Left colon (tissue), 2 donors: ENCODE results near the gene MREG. TPM values are rescaled to one million over a fixed set of nuclear protein-coding genes. Genes with fewer than 3 reads are reported as not detected.
"Not testable (repeated sequence)": the region's sequence is repeated elsewhere in the genome, so short reads cannot be mapped to it uniquely, and the experiment has no call there.

Experiments used
- ATAC-seq: fragments of 200-7000 bp; cut with Tn5 transposase; one replicate; pipeline ENCODE4 v1.9.1; 2020; ENCODE audit warnings: mild to moderate bottlenecking, moderate library complexity
- DNase-seq, 2 donors: peaks; one replicate each; pipeline ENCODE4 v3.0.0-alpha.2; 2020
- intact Hi-C, 2 donors: fragments of 100-400 bp; cut with DNase I in 1 of 2; cut with micrococcal nuclease in 1 of 2; formaldehyde crosslinking; loops; one replicate each; pipeline versions ENCODE4 v1.11.2 to v1.14.0; 2022; cut with DNase I, micrococcal nuclease
- total RNA-seq, 2 donors: library from RNA; stranded (reverse); fragmentation: NEBNext Ultra II Directional; extraction: Animal tissue kit (Norgen Biotek cat#: 25700); gene quantifications; one replicate each; pipeline ENCODE4 v1.2.1, GENCODE V29; 2021
- donor health status: DM: no; HTN: no; CAD: no.
- donor health status: DM: yes; HTN: yes; CAD: no.

Gene MREG
- total RNA-seq, 2 donors from 2014 or later: 8.9 to 12.4 TPM

DNA sequence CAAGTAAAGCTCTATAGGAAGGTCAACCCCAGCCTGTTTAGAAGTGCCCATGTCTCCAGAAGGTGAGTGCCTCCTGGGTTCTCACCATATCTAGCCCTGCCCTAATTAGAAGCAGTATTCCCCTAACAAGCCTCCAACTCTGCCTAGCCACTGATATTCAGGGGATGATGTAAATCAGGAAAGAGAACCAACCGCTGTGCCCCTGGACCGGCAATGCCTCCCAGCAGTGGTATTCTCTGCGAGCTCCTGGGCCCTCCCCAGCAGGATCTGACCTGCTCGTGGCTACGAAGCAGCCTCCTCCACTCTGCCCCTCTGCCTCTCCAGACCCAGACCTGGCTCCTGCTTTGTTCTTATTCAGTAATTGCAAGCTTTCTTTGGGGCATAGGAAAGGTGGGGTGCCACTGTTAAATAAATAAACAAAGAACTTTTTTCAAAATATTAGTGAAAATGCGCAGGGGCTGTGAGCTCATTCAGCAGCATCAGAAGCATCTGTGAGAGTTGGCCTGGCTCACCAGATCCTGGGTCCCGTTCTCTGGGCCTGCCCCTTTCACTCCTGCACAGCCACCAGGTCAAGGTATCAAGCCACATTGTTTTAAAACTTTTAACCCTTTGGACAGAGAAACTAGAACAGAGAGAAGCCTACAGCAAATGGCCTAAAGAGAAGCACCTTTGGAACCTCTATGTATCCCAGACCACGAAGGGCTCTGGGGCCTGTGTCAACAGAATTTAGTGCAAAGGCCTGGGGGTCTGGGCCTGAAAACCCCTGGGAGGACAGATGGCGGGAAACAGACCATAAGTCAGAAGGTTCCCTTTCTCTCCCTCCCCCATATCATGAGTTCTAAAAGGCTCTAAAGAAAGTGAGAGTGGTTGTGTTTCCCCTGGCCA, 11.9 kb downstream of the MREG start:
- ATAC-seq (no peak), DNase-seq (no peak)
- intact Hi-C loops: no loop called here

DNA sequence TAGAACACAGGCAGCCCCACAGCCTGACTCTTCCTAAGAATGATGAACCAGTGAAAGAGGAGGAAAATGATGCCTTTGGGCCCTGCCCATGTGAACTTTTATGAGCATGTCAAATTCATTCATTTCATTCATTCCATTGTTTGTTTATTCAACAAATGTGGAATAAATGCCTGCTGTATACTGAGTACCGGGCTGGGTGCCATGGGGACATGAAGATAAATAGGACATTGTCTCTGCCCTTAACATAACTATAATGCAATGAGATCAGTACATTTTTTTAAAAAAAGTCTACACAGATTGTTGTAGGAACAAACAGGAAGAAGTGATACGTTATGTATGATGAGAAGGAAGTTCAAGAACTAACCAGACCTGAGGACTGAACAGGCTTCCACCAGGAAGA, 14.7 kb downstream of the MREG start:
- intact Hi-C loops: no loop called here
- peak; percentile 42 for ATAC-seq
- DNase-seq: no peak

DNA sequence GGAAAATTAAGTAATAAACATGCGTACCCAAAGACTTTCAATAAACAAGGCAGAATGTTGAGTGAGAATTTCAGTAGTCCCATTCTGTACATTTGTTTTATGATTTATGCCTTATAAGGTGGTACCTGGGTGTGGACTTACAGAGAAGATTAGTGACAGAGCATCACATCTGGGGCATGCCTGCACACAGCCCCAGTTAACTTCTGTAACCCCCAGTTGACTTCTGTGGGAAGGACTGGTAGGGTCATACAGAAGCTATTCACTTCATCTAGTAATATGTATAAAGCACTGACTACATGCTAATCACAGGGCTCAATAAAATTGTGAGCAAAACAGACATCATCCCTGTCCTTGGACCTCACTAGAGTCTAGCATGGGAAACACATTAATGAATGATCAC, 16.1 kb downstream of the MREG start:
- intact Hi-C loops: no loop called here
- ATAC-seq (no peak), DNase-seq (no peak)

DNA sequence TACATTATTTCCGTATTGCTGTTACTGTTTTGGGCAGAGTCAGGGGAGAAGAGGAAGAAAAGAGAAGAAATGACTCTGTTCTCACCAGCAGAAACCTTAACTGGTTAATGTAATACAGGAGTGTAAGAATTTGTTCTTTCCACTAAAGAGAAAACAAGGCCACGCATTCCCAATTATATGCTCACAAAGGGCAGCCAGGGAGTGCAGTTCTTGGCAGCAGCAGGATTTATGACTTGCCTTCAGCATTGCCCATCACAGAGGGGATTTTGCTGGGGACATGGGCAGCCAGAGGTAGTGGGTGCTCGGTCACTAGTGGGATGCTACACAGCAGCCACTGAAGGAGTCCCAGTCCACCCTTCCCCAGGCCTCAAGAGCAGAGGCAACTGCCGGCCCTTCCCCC, 18.4 kb downstream of the MREG start:
- no peak for ATAC-seq
- intact Hi-C loops: no loop called here

DNA sequence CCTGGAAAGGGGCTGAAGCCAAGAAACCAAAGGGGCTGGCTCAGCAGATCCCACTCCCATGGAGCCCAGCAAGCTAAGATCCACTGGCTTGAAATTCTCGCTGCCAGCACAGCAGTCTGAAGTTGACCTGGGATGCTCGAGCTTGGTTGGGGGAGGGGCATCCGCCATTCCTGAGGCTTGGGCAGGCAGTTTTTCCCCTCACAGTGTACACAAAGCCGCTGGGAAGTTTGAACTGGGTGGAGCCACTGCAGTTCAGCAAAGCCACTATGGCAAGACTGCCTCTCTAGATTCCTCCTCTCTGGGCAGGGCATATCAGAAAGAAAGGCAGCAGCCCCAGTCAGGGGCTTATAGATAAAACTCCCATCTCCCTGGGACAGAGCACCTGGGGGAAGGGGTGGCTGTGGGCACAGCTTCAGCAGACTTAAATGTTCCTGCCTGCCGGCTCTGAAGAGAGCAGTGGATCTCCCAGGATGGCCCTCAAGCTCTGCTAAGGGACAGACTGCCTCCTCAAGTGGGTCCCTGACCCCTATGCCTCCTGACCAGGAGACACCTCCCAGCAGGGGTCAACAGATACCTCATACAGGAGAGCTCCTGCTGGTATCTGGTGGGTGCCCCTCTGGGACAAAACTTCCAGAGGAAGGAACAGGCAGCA, 24.7 kb downstream of the MREG start:
- DNase-seq, ATAC-seq, intact Hi-C loops: not testable (repeated sequence)

More for the DNA sequence above, 18.4 kb downstream of the MREG start:
- no peak for DNase-seq

DNA sequence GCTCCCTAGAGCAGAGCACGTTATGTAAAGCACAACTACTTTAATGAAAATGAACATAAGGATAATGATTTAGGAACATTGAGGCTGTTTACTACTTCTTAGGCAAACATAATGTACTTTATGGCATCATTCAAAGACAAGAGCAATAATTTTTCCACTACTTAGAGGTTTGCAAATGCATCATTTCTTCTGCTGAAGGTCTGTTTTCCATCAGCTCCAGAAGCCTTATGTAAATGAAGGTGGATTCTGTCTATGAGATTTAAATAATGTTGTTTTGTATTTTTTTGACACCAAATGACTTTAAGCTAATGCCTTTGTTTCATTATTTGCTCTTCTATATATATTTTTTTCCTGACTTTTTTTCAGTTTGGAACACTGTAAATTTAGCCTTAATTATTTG, 28.1 kb downstream of the MREG start:
- intact Hi-C loops: no loop called here
- DNase-seq: no peak
- ATAC-seq: no peak

DNA sequence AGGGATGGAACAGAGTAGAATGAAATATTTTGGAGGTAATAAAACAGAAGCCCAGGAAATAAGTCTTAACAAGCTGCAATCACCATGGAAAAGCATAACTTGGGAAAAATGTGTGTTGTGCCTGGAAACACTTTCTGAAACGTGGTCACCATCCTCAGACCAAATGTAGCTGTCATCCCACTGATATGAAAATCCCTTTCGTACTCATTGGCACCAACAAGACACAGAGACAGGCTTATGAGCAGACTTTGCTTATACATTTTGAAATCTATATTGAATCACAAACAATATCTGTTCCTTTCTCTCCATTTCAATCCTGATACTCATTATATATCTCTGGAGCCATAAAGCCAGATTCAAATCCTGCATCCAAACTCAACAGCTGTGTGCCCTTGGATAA, 28.7 kb downstream of the MREG start:
- ATAC-seq (no peak), DNase-seq (no peak)
- intact Hi-C loops: no loop called here

DNA sequence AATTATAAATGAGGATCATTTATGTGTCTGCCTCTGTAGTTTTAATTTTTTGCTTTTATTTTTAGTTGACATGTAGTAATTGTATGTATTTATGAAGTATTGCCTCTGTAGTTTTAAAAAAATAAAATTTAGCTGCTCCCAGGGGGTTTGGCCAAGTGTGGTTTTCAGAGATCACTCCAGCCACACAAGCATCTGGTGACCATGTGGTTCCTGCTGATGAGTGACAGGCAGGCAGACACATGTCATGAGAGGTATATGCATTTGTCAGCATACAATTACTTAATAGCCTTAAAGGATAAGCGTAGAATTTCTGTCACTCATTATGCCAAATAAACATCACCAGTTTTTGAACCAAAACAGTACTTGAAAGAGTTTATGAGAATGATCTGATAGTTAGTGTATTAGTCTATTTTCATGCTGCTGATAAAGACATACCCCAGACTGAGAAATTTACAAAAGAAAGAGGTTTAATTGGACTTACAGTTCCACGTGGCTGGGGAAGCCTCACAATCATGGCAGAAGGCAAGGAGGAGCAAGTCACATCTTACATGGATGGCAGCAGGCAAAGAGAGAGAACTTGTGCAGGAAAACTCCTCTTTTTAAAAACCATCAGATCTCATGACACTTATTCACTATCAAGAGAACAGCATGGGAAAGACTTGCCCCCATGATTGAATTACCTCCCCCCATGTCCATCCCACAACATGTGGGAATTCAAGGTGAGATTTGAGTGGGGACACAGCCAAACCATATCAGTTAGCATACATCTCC, 29.6 kb downstream of the MREG start:
- DNase-seq: no peak
- intact Hi-C loops: no loop called here
- ATAC-seq: no peak

DNA sequence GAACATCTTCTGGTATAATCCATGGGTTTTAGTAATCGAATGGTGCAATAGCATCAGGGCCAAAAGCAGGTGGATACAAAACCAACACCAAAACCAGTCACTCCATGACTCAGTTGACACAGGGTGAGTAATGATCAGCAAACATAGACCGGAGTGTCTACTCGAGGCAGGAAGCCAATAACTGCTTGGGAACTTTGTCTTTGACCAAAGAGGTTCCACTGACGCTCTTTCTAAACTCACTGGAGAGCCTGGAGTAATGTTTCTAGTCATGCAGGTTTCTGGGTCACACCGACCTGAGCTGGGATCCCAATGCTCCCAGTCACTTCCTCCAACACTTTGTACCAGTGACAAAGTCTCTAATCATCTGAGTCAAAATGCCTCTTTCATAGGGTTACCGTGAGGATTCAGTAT, 30.9 kb downstream of the MREG start:
- DNase-seq (no peak), ATAC-seq (peak; percentile 59)
- intact Hi-C loops: no loop called here

DNA sequence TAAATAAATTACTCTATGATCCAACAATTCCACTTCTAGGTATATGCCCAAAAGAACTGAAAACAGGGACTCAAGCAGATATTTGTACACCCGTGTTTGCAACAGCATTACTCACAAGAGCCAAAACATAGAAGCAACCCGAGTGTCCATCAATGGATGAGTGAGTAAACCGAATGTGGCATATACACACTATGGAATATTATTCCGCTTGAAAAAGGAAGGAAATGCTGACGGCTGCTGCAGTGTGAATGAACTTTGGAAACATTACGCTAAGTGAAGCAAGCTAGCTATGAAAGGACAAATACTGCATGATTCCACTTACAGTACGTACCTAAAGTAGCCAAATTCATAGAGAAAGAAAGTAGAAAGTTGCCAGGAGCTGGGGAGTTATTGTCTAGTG, 32.2 kb downstream of the MREG start:
- ATAC-seq (no peak), DNase-seq (no peak)
- intact Hi-C loops: no loop called here

DNA sequence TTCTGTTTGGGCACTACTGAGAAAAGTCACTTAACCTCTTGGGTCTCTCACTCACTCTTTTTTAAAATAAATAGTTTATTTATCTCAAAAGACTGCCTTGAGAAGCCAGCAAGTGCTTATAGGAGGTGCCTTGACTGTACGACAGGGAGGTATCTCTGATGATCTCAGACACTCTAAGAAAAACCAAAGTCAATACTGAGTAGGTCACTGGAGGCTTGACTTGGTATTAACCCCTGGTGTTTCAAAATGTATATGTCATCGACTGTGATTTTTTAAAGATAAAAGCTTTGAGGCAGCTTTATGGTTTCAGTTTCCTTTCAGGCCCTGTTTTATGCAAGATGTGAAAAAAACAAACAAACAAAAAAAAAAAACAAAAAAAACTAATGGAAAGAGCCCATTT, 33.7 kb downstream of the MREG start:
- DNase-seq: no peak
- no peak for ATAC-seq
- intact Hi-C loops: no loop called here

DNA sequence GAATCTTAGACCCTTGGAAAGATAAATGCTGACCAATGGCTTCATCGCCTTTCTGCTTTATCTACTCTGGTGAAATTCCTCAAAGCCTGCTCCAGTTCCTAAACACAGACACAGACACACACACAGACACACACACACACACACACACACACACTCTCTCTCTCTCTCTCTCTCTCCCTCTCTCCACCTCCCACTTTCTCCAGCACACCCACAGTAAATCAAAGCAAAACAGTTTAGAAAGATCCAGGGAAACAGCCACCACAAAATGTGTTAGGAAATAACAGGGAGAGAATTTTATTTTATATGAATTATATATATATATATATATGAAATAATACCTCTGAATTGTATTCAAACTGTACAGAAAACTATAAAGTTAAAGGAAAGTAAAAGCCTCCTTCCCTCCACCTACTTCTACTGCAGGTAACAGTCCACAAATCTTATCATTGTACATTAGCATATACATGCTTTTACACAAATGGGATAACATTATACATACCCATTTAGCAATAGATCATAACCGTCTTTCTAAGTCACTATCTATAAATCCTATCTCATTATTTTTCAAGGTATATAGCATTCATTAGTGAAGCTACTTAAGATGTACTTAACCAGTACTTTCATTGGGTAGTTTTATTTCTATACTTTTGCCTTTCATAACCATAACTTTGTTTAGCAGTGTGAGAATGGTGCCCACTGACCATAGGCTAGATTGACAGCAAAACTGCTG, 38.5 kb downstream of the MREG start:
- ATAC-seq (no peak), DNase-seq (no peak)
- intact Hi-C loops: no loop called here

DNA sequence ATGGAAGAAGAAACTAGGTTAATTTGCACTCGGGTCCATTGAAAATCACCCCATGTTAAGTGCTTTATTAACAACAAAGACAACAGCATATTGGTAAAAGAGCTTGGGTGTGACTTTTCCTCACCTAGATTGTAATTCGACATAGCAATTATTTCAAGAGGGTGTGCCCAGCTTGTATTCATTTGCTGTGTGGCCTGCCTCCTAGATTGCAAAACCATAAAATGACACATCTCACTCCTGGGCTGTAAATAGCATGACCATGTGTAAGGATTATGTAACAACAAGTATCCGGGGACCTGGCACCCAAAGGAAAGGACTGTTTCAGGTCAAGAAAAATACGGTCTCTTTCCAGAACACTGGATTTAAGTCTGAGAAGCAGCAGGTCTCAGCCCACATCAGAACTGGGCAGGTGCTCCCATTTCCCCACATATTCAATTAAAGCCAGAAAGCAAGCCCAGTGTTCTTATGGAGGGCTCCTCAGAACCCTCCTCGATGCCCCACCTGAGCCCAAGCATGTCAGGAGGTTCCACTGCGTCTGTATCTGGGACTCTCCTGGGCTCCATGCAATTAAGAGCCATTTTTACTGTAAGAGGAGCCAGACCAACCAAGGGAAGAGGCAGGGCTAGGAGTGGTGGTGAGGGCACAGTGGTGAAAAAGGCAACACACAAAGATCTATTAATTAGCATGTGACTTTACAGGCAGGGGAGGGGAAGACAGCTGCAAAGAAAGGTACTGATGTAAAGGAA, 39.2 kb downstream of the MREG start:
- intact Hi-C loops: no loop called here
- peak in 1 of 2 donors; percentile 41 for DNase-seq
- ATAC-seq: peak; percentile 99

DNA sequence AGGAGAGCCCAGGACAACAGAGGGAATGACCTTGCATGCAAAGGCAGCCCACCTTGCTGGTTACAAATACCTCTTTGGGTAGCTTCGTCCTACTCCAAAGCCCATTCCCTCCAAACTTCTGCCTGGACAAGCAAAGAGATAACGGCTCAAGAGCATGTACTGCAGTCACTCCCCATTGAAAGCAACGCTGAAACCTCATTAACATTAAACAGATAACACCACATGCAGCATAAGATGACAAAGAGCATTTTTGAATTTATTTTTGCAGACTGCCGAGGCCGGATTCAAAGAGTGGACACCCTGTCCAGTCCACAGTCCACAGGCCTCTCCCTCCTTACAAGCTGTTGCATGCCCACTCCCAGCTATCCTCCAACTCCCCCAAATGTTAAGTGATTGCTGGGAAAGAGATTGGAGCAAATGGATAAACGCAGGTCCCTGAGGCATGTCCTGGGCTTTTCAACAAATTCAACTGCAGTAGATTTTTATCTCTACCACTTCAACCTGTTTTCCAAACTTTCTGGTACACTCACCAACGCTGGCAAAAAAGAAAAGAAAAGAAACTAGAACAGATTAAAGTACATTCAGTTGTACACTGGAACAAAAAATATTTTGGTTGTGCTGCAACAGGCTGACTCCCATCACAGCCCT, 40.1 kb downstream of the MREG start:
- no peak for DNase-seq
- peak; percentile 11 for ATAC-seq
- intact Hi-C loops: no loop called here

DNA sequence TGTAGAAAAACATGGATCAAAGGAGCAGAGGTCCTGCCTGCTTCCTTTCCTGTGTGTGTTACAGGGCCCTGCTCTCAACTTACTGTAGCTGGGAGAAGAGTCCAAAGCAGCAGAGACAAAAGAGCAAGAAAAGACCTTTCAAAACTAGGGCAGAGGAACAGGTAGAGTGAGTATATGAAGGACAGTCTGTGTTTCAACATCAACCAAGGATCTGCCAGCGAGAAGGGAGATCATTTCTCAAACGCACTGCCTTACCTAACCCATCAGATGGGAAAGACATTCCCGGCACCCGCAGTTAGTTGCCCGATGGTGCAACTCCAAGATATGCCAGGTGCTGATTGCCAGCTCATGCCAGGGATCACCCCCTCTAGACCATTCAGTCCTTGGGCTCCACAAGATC, 41.7 kb downstream of the MREG start:
- intact Hi-C loops: no loop called here
- no peak for DNase-seq
- no peak for ATAC-seq

DNA sequence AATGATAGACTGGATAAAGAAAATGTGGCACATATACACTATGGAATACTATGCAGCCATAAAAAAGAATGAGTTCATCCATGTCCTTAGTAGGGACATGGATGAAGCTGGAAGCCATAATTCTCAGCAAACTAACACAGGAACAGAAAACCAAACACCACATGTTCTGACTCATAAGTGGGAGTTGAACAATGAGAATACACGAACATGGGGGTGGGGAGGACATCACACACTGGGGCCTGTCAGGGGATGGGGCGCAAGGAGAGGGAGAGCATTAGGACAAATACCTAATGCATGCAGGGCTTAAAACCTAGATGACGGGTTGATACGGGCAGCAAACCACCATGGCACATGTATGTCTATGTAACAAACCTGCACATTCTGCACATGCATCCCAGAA, 42.5 kb downstream of the MREG start:
- intact Hi-C loops, ATAC-seq, DNase-seq: not testable (repeated sequence)

DNA sequence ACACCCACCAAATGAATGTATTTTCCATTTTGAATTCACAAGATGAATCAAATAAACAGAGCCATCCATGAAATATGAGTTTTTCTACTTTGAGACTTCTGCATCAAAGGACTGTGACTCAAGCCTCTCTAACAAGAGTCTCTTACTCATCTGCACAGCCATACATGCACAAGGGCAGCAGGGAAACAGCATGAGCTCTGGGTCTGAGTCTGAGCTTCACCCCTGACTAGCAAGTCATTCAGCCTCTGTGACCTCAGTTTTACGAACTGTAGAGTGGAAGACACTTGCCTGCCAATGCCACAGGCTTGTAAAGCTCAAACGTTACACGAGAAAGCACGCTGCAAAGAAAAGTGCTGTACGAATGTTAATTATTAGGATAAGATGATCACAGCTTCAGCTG, 42.9 kb downstream of the MREG start:
- ATAC-seq (no peak), DNase-seq (no peak)
- intact Hi-C loops: no loop called here
